ENCODE measurements around the gene DENND5A.
"Not testable (repeated sequence)": the region's sequence is repeated elsewhere in the genome, so short reads cannot be mapped to it uniquely, and the experiment has no call there.

Gene DENND5A

DNA sequence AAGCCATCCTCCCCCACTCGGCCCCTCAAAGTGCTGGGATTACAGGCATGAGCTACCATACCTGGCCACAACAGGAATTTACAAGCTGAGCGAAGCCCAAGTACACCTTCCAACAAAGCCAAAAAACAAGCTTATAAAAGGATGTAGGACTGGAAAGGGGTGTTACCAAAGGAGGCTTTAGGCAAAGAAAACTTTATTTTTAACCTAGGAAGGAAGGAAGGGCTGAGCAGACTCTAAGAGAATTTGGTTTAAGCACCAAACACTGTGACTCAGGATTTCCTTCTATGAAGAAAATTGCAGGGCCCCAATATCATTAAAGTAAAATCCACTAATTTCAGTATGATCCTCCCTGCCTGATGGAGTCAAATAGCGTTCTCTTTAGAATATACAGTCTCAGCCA lies 12.1 kb downstream of the DENND5A start:
- H3K27ac Mint-ChIP-seq, result no peak overlapping the region
- peaks cover 3 to 4% of the 10 kb centered on the region in 2 donors for H3K36me3 Mint-ChIP-seq
- DNase-seq (no peak), ATAC-seq (replicated peaks) (no peak)
- H3K27me3 Mint-ChIP-seq, result no peaks in the 10 kb centered on the region
- H3K9me3 Mint-ChIP-seq, result no peaks in the 10 kb centered on the region
- peaks cover 14 to 31% of the 10 kb centered on the region in 2 donors for H3K4me1 Mint-ChIP-seq
- no peak overlapping the region for H3K4me3 Mint-ChIP-seq

GRCh38 chr11:9251311-9251710 lies 13.8 kb downstream of the DENND5A start:
- H3K27ac Mint-ChIP-seq, result no peak overlapping the region
- H3K36me3 Mint-ChIP-seq, result peaks cover 3 to 4% of the 10 kb centered on the region in 2 donors
- no peaks in the 10 kb centered on the region for H3K27me3 Mint-ChIP-seq
- no peaks in the 10 kb centered on the region for H3K9me3 Mint-ChIP-seq
- no peak overlapping the region for H3K4me3 Mint-ChIP-seq
- H3K4me1 Mint-ChIP-seq, result peaks cover 18 to 38% of the 10 kb centered on the region in 2 donors
- DNase-seq (no peak), ATAC-seq (replicated peaks) (no peak)

DNA sequence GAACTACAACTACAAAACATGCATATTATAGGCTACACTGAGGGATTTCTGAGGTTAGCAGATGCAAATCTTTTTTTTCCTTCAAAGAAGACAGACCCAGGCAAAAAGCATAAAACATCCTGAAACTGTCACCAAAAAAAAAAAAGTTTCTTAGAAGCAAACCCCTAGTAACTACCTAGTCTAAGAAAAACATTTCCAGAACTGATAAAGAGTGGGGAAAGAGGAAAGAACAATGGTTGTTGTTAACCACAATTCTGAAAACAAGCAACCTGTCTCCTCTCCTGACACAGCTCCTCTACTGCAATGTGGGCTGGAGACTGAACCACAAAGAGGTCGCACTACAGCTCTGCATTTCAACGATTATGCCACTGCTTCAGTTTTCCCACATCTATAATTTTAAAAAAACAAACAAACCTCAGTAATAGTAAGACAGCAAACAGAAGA lies 15.0 kb downstream of the DENND5A start:
- H3K27ac Mint-ChIP-seq, result peak overlapping the region; percentile 25
- H3K36me3 Mint-ChIP-seq, result peaks cover 2 to 4% of the 10 kb centered on the region in 2 donors
- H3K4me3 Mint-ChIP-seq, result peak overlapping the region in 1 of 2 donors; percentile 8
- no peaks in the 10 kb centered on the region for H3K9me3 Mint-ChIP-seq
- H3K27me3 Mint-ChIP-seq, result no peaks in the 10 kb centered on the region
- H3K4me1 Mint-ChIP-seq, result peaks cover 20 to 42% of the 10 kb centered on the region in 2 donors
- DNase-seq, result no peak
- ATAC-seq (replicated peaks), result peak; percentile 80 to 86

GRCh38 chr11:9249252-9249651 lies 15.9 kb downstream of the DENND5A start:
- Mint-ChIP-seq H3K4me3 (no peak overlapping the region), H3K27ac (no peak overlapping the region), H3K27me3 (no peaks in the 10 kb centered on the region), H3K36me3 (peaks cover 0 to 2% of the 10 kb centered on the region in 2 donors), H3K9me3 (no peaks in the 10 kb centered on the region), H3K4me1 (peaks cover 20 to 42% of the 10 kb centered on the region in 2 donors)
- no peak for ATAC-seq (replicated peaks)
- no peak for DNase-seq

DNA sequence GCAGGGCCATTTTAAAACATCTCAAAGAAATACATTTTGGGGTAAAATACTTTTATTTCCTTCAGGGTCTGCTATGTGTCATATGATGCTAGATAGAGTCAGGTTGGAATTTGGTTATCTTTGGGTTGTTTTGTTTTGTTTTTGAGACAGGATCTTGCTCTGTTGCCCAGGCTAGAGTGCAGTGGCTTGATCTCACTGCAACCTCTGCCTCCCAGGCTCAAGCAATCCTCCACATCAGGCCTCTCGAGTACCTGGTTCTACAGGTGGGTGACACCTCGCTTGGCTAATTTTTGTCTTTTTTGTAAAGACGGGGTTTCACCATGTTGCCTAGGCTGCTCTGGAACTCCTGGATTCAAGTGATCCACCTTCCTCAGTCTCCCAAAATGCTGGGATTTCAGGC lies 17.3 kb downstream of the DENND5A start:
- DNase-seq, result no peak
- Mint-ChIP-seq H3K27ac (no peak overlapping the region), H3K4me3 (no peak overlapping the region), H3K27me3 (no peaks in the 10 kb centered on the region), H3K9me3 (no peaks in the 10 kb centered on the region), H3K4me1 (peaks cover 20 to 46% of the 10 kb centered on the region in 2 donors), H3K36me3 (peaks cover 0 to 2% of the 10 kb centered on the region in 2 donors)
- ATAC-seq (replicated peaks), result no peak

DNA sequence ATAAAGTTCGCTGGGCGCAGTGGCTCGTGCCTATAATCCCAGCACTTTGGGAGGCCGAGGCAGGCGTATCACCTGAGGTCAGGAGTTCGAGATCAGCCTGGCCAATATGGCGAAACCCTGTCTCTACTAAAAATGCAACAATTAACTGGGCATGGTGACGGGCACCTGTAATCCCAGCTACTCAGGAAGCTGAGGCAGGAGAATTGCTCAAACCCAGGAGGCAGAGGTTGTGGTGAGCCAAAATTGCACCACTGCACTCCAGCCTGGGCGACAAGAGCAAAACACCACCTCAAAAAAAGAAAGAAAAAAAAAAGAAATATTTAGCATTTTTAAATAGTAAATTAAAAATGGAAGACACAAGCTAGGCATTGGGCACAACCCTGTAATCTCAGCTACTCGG lies 28.9 kb downstream of the DENND5A start:
- H3K27ac Mint-ChIP-seq; H3K4me3 Mint-ChIP-seq; H3K27me3 Mint-ChIP-seq; H3K9me3 Mint-ChIP-seq; DNase-seq; ATAC-seq (replicated peaks): not testable (repeated sequence)
- peaks cover 8 to 15% of the 10 kb centered on the region in 2 donors for H3K36me3 Mint-ChIP-seq
- peaks cover 13 to 34% of the 10 kb centered on the region in 2 donors for H3K4me1 Mint-ChIP-seq

DNA sequence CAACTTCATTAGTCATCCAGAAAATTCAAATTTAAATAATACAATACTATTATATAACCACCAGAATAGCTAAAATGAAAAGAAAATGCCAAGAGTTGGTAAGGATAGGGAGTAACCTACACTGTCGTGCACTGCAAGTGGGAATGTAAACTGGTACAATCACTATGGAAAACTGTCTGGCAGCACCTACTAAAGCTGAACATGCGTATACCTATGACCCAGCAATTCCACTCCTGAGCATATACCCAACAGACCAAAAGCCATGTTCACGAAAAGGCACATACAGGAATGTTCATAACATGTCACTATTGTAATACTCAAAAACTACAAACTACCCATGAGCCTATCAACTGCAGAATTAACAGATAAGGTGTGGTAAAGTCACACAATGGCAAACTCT lies 32.7 kb downstream of the DENND5A start:
- Mint-ChIP-seq H3K9me3 (peaks cover 0 to 2% of the 10 kb centered on the region in 2 donors), H3K27me3 (no peaks in the 10 kb centered on the region)
- no peak for DNase-seq

DNA sequence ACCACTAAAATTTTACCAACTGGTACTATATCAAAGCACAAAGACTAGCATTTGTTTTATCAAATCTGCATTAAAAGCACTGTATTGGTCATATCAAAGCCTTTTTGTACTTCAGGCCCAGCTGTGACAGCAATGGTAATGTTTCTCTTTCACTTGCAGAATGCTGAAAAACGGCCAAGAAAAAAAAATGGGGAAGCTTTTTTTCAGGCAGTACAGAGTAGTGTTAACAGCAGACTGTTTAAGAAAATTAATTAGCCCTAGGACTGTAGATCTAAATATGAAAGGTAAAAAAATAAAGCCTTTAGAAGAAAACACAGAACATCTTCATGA lies 33.3 kb downstream of the DENND5A start:
- Mint-ChIP-seq H3K27ac (peak overlapping the region; percentile 83), H3K9me3 (peaks cover 0 to 2% of the 10 kb centered on the region in 2 donors), H3K27me3 (no peaks in the 10 kb centered on the region), H3K4me3 (peak overlapping the region; percentile 66 to 82), H3K4me1 (peaks cover 23 to 45% of the 10 kb centered on the region in 2 donors), H3K36me3 (peaks cover 8 to 11% of the 10 kb centered on the region in 2 donors)
- ATAC-seq (replicated peaks) (peak; percentile 90 to 91), DNase-seq (no peak)

More for the DNA sequence above, 32.7 kb downstream of the DENND5A start:
- ATAC-seq (replicated peaks), result no peak
- Mint-ChIP-seq H3K27ac (no peak overlapping the region), H3K4me1 (peaks cover 23 to 44% of the 10 kb centered on the region in 2 donors), H3K4me3 (no peak overlapping the region), H3K36me3 (peaks cover 8 to 11% of the 10 kb centered on the region in 2 donors)

GRCh38 chr11:9230296-9230695 lies 34.9 kb downstream of the DENND5A start:
- H3K27me3 Mint-ChIP-seq, result no peaks in the 10 kb centered on the region
- peaks cover 8 to 14% of the 10 kb centered on the region in 2 donors for H3K36me3 Mint-ChIP-seq
- DNase-seq (no peak), ATAC-seq (replicated peaks) (no peak)
- H3K4me3 Mint-ChIP-seq, result peak overlapping the region in 1 of 2 donors; percentile 3
- peaks cover 23 to 49% of the 10 kb centered on the region in 2 donors for H3K4me1 Mint-ChIP-seq
- peak overlapping the region; percentile 28 for H3K27ac Mint-ChIP-seq
- peaks cover 0 to 2% of the 10 kb centered on the region in 2 donors for H3K9me3 Mint-ChIP-seq

GRCh38 chr11:9228091-9228490 lies 37.1 kb downstream of the DENND5A start:
- Mint-ChIP-seq H3K27me3 (no peaks in the 10 kb centered on the region), H3K9me3 (no peaks in the 10 kb centered on the region), H3K27ac (no peak overlapping the region), H3K4me1 (peaks cover 27 to 45% of the 10 kb centered on the region in 2 donors), H3K4me3 (no peak overlapping the region), H3K36me3 (peaks cover 0 to 3% of the 10 kb centered on the region in 2 donors)
- no peak for DNase-seq
- ATAC-seq (replicated peaks), result no peak

DNA sequence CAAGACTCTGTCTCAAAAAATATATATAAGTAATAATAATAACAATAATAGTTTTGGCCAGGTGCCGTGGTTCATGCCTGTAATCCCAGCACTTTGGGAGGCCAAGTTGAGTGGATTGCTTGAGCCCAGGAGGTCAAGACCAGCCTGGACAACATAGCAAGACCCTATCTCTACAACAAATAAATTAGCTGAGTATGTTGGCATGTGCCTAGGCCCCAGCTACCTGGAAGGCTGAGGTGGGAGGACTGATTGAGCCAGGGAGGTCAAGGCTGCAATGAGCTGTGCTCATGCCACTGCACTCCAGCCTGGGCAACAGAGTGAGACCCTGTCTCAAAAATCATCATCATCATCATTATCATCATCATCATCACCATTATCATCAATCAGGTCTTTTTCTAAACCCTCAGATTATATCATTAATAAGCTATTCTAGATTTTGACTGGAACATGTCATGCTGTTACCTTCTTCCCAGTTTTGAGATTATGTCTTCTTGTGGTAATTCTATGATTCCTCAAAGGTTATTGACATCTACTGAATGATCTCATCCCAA lies 39.3 kb downstream of the DENND5A start:
- no peak overlapping the region for H3K4me3 Mint-ChIP-seq
- ATAC-seq (replicated peaks), result no peak
- peaks cover 19 to 31% of the 10 kb centered on the region in 2 donors for H3K4me1 Mint-ChIP-seq
- no peaks in the 10 kb centered on the region for H3K27me3 Mint-ChIP-seq
- H3K9me3 Mint-ChIP-seq, result no peaks in the 10 kb centered on the region
- H3K36me3 Mint-ChIP-seq, result peaks cover 0 to 3% of the 10 kb centered on the region in 2 donors
- H3K27ac Mint-ChIP-seq, result no peak overlapping the region
- no peak for DNase-seq

GRCh38 chr11:9222654-9223053 lies 42.5 kb downstream of the DENND5A start:
- Mint-ChIP-seq H3K27me3 (no peaks in the 10 kb centered on the region), H3K36me3 (peaks cover 0 to 3% of the 10 kb centered on the region in 2 donors), H3K27ac (no peak overlapping the region), H3K4me1 (peaks cover 14 to 17% of the 10 kb centered on the region in 2 donors), H3K9me3 (no peaks in the 10 kb centered on the region), H3K4me3 (no peak overlapping the region)
- DNase-seq, result no peak
- no peak for ATAC-seq (replicated peaks)

DNA sequence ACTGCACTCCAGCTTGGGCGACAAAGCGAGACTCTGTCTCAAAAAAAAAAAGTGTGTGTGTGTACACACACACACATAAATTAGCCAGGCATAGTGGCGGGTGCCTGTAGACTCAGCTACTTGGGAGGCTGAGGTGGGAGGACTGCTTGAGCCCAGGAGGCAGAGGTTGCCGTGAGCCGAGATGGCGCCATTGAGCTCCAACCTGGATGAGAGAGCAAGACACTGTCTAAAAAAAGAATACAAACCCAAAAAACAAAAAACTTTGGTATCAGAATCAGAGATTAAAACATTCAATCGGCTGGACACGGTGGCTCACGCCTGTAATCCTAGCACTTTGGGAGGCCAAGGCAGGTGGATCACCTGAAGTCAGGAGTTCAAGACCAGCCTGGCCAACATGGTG lies 44.3 kb downstream of the DENND5A start:
- H3K4me1 Mint-ChIP-seq, result peaks cover 10% of the 10 kb centered on the region in 2 donors
- not testable (repeated sequence) for H3K9me3 Mint-ChIP-seq; DNase-seq; H3K27me3 Mint-ChIP-seq; H3K27ac Mint-ChIP-seq; H3K4me3 Mint-ChIP-seq; H3K36me3 Mint-ChIP-seq; ATAC-seq (replicated peaks)

DNA sequence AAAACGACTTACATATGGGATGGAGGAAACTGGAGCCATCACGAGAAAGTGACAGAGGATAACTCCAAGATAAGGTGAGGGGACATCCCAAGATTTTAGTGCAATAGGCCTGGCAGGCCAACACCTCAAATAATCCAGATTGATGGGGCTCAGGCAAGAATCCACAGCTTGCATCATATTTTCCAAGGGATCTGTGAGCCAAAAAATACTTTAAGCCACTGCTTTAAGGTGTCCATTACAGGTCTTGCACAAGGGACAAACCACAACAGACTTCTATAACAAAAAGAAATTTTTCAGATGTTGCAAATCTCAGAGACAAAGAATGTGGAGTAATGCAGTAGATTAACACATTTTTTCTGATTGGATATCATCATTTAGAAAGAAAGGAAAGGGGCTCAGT lies 45.6 kb downstream of the DENND5A start:
- ATAC-seq (replicated peaks) (no peak), DNase-seq (no peak)
- no peak overlapping the region for H3K27ac Mint-ChIP-seq
- H3K4me3 Mint-ChIP-seq, result no peak overlapping the region
- no peaks in the 10 kb centered on the region for H3K27me3 Mint-ChIP-seq
- H3K4me1 Mint-ChIP-seq, result peaks cover 13 to 23% of the 10 kb centered on the region in 2 donors
- no peaks in the 10 kb centered on the region for H3K36me3 Mint-ChIP-seq
- no peaks in the 10 kb centered on the region for H3K9me3 Mint-ChIP-seq

GRCh38 chr11:9219115-9219514 lies 46.0 kb downstream of the DENND5A start:
- no peaks in the 10 kb centered on the region for H3K27me3 Mint-ChIP-seq
- ATAC-seq (replicated peaks) (no peak), DNase-seq (no peak)
- no peaks in the 10 kb centered on the region for H3K9me3 Mint-ChIP-seq
- H3K4me3 Mint-ChIP-seq, result no peak overlapping the region
- H3K4me1 Mint-ChIP-seq, result peaks cover 12 to 22% of the 10 kb centered on the region in 2 donors
- H3K36me3 Mint-ChIP-seq, result no peaks in the 10 kb centered on the region
- no peak overlapping the region for H3K27ac Mint-ChIP-seq
